Panc1 (cell line): Measurements from ENCODE around the gene ITM2C. TPM values are rescaled to one million over a fixed set of nuclear protein-coding genes. Genes with fewer than 3 reads are reported as not detected.

Experiments
- ATAC-seq: fragments of 200-7000 bp; cut with Tn5 transposase; 2 replicates; pipeline ENCODE4 v1.9.1; 2020; ENCODE audit warnings: mild to moderate bottlenecking, moderate library complexity
- BruUV-seq: library from RNA; stranded (reverse); fragments of 400-500 nt; replicated peaks from 2 replicates; lab custom pipeline; 2021; lab: Mats Ljungman, UMichigan
- CTCF ChIA-PET: fragments of 300-600 bp; sonication (Branson Sonifier 250); formaldehyde crosslinking; loops from one replicate; lab custom pipeline; 2022; ENCODE audit warnings: antibody characterized with exemption; lab: Charles Lee
- POLR2A ChIA-PET: fragments of 300-600 bp; sonication (Branson Sonifier 250); formaldehyde crosslinking; loops from one replicate; lab custom pipeline; 2022; ENCODE audit warnings: antibody characterized with exemption; lab: Charles Lee
- DNase-seq: peaks from one replicate; pipeline ENCODE4 v3.0.0-alpha.2; 2010; ENCODE audit warnings: low read depth, low spot score
- H3K27ac ChIP-seq: 2 replicates; pipeline ENCODE4 v1.5.1; 2011; ENCODE audit warnings: mild to moderate bottlenecking, low read length, inconsistent platforms
- H3K27me3 ChIP-seq: fragments of 200-500 bp; sonication (Bioruptor generic); 2 replicates; pipeline ENCODE4 v1.6.0; 2014; ENCODE audit warnings: low read length, inconsistent platforms; ENCODE audit not compliant: control insufficient read depth, insufficient read depth
- H3K36me3 ChIP-seq: fragments of 200-500 bp; sonication (Bioruptor generic); 2 replicates; pipeline ENCODE4 v1.5.1; 2014; ENCODE audit warnings: inconsistent platforms, mild to moderate bottlenecking, low read length, moderate library complexity; ENCODE audit not compliant: control insufficient read depth, insufficient read depth
- H3K4me1 ChIP-seq: 2 replicates; pipeline ENCODE4 v1.5.1; 2011; ENCODE audit warnings: inconsistent platforms, mild to moderate bottlenecking, low read length, moderate library complexity; ENCODE audit not compliant: control insufficient read depth, insufficient read depth
- H3K4me3 ChIP-seq, 2 experiments: 2 replicates each; pipeline ENCODE4 v1.5.1; 2011 to 2012; ENCODE audit warnings: low read depth in 2 of 2, low read length in 2 of 2, mild to moderate bottlenecking in 2 of 2, inconsistent platforms in 1 of 2, moderate library complexity in 1 of 2
- H3K9me3 ChIP-seq: fragments of 200-500 bp; sonication (Bioruptor generic); 2 replicates; pipeline ENCODE4 v1.5.1; 2014; ENCODE audit warnings: low read depth, mild to moderate bottlenecking, inconsistent platforms, low read length, moderate library complexity; ENCODE audit not compliant: control insufficient read depth, insufficient read depth
- CTCF ChIP-seq: fragments of 450-650 bp; IDR thresholded peaks from 2 replicates; pipeline ENCODE4 v1.5.1; 2017; ENCODE audit warnings: mild to moderate bottlenecking
- POLR2AphosphoS5 ChIP-seq: IDR thresholded peaks from 2 replicates; pipeline ENCODE4 v1.6.1; 2012; ENCODE audit warnings: mild to moderate bottlenecking, low read depth, low read length, moderate library complexity
- SIN3A ChIP-seq: IDR thresholded peaks from 2 replicates; pipeline ENCODE4 v1.6.1; 2012; ENCODE audit warnings: low read depth, mild to moderate bottlenecking, low read length, moderate library complexity, borderline replicate concordance; ENCODE audit not compliant: insufficient read depth
- TCF7L2 ChIP-seq: IDR thresholded peaks from 2 replicates; pipeline ENCODE4 v1.6.1; 2011; ENCODE audit warnings: mild to moderate bottlenecking, low read depth, low read length, inconsistent platforms
- in situ Hi-C: cut with HindIII; loops from 2 replicates; pipeline ENCODE4 v1.10.0; 2016; ENCODE audit warnings: low sequenced_read_pairs, low pct_unique_long_range_greater_than_20kb
- intact Hi-C: fragments of 100-400 bp; cut with micrococcal nuclease; formaldehyde crosslinking; loops from one replicate; pipeline ENCODE4 v1.10.0; 2022; ENCODE audit not compliant: unreplicated experiment
- total RNA-seq: library from RNA; stranded (reverse); gene quantifications from one replicate; pipeline ENCODE4 v1.2.1, GENCODE V29; 2021; ENCODE audit not compliant: unreplicated experiment
- TF ChIP-seq, protein P1 (sequence below), 2 experiments: IDR thresholded peaks; 2 replicates each; pipeline ENCODE4 v1.6.1; 2011 to 2012; ENCODE audit warnings: low read depth in 2 of 2, control low read depth in 1 of 2, low read length in 1 of 2, mild to moderate bottlenecking in 1 of 2, moderate library complexity in 1 of 2; ENCODE audit not compliant: insufficient read depth in 1 of 2

The ITM2C gene
- total RNA-seq, 1 experiment from 2014 or later = 114 TPM

GRCh38 chr2:230868947-230869913 lies 4.5 kb downstream of the ITM2C start:
- BruUV-seq = no TSS peak
- ChIA-PET POLR2A (no interaction called here), CTCF (no interaction called here)
- in situ Hi-C loops (no loop called here), intact Hi-C loops (no loop called here)
- Histone ChIP-seq H3K36me3 (peaks cover 3% of the 10 kb centered on the region; the same call in 1 of the 2 replicates), H3K27ac (no peak overlapping the region), H3K4me3 (no peak overlapping the region), H3K4me1 (peaks cover 61% of the 10 kb centered on the region), H3K27me3 (no peaks in the 10 kb centered on the region), H3K9me3 (no peaks in the 10 kb centered on the region)
- ATAC-seq (no peak), DNase-seq (no peak)
- no peak for TF ChIP-seq POLR2AphosphoS5
- no peak for TF ChIP-seq TCF7L2
- TF ChIP-seq SIN3A = no peak
- TF ChIP-seq CTCF = no peak
- TF ChIP-seq, protein P1, sequence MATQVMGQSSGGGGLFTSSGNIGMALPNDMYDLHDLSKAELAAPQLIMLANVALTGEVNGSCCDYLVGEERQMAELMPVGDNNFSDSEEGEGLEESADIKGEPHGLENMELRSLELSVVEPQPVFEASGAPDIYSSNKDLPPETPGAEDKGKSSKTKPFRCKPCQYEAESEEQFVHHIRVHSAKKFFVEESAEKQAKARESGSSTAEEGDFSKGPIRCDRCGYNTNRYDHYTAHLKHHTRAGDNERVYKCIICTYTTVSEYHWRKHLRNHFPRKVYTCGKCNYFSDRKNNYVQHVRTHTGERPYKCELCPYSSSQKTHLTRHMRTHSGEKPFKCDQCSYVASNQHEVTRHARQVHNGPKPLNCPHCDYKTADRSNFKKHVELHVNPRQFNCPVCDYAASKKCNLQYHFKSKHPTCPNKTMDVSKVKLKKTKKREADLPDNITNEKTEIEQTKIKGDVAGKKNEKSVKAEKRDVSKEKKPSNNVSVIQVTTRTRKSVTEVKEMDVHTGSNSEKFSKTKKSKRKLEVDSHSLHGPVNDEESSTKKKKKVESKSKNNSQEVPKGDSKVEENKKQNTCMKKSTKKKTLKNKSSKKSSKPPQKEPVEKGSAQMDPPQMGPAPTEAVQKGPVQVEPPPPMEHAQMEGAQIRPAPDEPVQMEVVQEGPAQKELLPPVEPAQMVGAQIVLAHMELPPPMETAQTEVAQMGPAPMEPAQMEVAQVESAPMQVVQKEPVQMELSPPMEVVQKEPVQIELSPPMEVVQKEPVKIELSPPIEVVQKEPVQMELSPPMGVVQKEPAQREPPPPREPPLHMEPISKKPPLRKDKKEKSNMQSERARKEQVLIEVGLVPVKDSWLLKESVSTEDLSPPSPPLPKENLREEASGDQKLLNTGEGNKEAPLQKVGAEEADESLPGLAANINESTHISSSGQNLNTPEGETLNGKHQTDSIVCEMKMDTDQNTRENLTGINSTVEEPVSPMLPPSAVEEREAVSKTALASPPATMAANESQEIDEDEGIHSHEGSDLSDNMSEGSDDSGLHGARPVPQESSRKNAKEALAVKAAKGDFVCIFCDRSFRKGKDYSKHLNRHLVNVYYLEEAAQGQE (IDR thresholded peaks at IDR 0.05; ENCODE audit: insufficient read depth in 1 of 2, low read depth in 2 of 2, low read length in 1 of 2) = no peak

- ATAC-seq = no peak
- no peak overlapping the region for H3K27ac ChIP-seq
- TF ChIP-seq POLR2AphosphoS5 (no peak), TCF7L2 (no peak), CTCF (no peak)
- TF ChIP-seq, protein P1 (IDR thresholded peaks at IDR 0.05; ENCODE audit: insufficient read depth in 1 of 2, low read depth in 2 of 2, low read length in 1 of 2) = no peak
- POLR2A ChIA-PET = no interaction called here
- H3K36me3 ChIP-seq = peaks cover 3% of the 10 kb centered on the region; the same call in 1 of the 2 replicates
- in situ Hi-C loops = no loop called here
- no peaks in the 10 kb centered on the region for H3K27me3 ChIP-seq
- intact Hi-C loops = no loop called here
- no peaks in the 10 kb centered on the region for H3K9me3 ChIP-seq
- no peak overlapping the region for H3K4me3 ChIP-seq
- DNase-seq = no peak
- CTCF ChIA-PET = no interaction called here
- BruUV-seq = no TSS peak
- H3K4me1 ChIP-seq = peaks cover 60% of the 10 kb centered on the region
These were observed 5.3 kb downstream of the ITM2C start for GRCh38 chr2:230869914-230870543.
